ENCODE data around the gene LYPLA2.
"Not testable (repeated sequence)": the region's sequence is repeated elsewhere in the genome, so short reads cannot be mapped to it uniquely, and the experiment has no call there.

LYPLA2 gene

GRCh38 chr1:23801338-23801748 lies 10.4 kb downstream of the LYPLA2 start:
- DNase-seq: no peak

GRCh38 chr1:23801876-23802275 lies 10.9 kb downstream of the LYPLA2 start:
- no peak for DNase-seq

- not testable (repeated sequence) for DNase-seq
These were observed 11.9 kb downstream of the LYPLA2 start for GRCh38 chr1:23802809-23803342.

GRCh38 chr1:23803674-23804073 lies 12.7 kb downstream of the LYPLA2 start:
- no peak for DNase-seq

- DNase-seq: no peak
These were observed 13.4 kb downstream of the LYPLA2 start for GRCh38 chr1:23804183-23804835.

GRCh38 chr1:23805025-23805424 lies 14.1 kb downstream of the LYPLA2 start:
- DNase-seq: no peak

- DNase-seq: no peak
These were observed 15.3 kb downstream of the LYPLA2 start for GRCh38 chr1:23806280-23806679.

- no peak for DNase-seq
These were observed 16.5 kb downstream of the LYPLA2 start for GRCh38 chr1:23807453-23807852.

GRCh38 chr1:23809751-23810171 lies 18.8 kb downstream of the LYPLA2 start:
- peak; percentile 86 for DNase-seq

GRCh38 chr1:23810818-23811540 lies 20.0 kb downstream of the LYPLA2 start:
- peak; percentile 74 for DNase-seq

- no peak for DNase-seq
These were observed 23.1 kb downstream of the LYPLA2 start for GRCh38 chr1:23814016-23814415.

GRCh38 chr1:23816361-23816760 lies 25.4 kb downstream of the LYPLA2 start:
- no peak for DNase-seq

GRCh38 chr1:23816906-23817305 lies 26.0 kb downstream of the LYPLA2 start:
- no peak for DNase-seq

- DNase-seq: no peak
These were observed 26.7 kb downstream of the LYPLA2 start for GRCh38 chr1:23817633-23818032.

GRCh38 chr1:23823767-23824166 lies 32.8 kb downstream of the LYPLA2 start:
- DNase-seq: no peak

GRCh38 chr1:23824711-23825075 lies 33.7 kb downstream of the LYPLA2 start:
- DNase-seq: no peak

GRCh38 chr1:23825076-23825761 lies 34.3 kb downstream of the LYPLA2 start, which contains the start of gene HMGCL:
TSS of gene HMGCL (minus strand) at chr1:23825429. CDS start at chr1:23825415, 14 bp downstream.
- peak; percentile 86 for DNase-seq

GRCh38 chr1:23825762-23826522 lies 35.0 kb downstream of the LYPLA2 start:
- no peak for DNase-seq

- not testable (repeated sequence) for DNase-seq
These were observed 35.6 kb downstream of the LYPLA2 start for GRCh38 chr1:23826590-23826989.

- DNase-seq: no peak
These were observed 36.8 kb downstream of the LYPLA2 start for GRCh38 chr1:23827717-23828116.

GRCh38 chr1:23834156-23834555 lies 43.2 kb downstream of the LYPLA2 start:
- not testable (repeated sequence) for DNase-seq

- DNase-seq: no peak
These were observed 45.1 kb downstream of the LYPLA2 start for GRCh38 chr1:23836037-23836436.

GRCh38 chr1:23837908-23838307 lies 47.0 kb downstream of the LYPLA2 start:
- no peak for DNase-seq
